Measurements from ENCODE around the gene KIF26A.

DNA sequence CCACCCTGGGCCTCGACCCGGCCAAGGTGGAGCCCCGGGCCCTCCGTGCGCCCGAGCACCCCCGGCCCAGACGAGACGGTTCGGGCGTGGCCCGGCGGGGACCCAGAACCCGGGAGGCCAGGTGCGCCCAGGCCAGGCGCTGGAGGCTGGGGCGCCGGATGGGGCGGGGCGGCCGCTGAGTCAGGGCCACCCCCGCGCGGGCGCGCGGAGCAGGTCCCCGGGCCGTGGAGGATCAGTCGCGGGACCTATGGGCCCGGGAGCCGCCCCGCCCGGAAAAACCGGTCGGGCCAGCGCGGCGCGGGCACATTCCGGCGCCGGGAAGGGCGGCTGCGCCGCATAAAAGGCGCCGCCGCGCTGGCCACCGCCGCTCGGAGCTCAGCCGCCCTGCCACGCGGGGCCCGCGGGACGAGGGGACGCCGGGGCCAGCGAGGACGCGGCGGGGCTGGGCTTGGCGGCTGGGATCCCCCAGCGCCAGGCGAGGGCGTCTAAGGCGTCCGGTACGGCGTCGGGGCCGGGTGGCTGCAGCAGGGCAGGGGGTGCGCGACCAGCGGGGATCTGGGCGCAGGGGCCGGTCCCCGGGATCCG lies 21.5 kb upstream of the KIF26A start:
- no peak for TF ChIP-seq POLR2A (IDR thresholded peaks at IDR 0.05; ENCODE audit: low read length)
- no peak for TF ChIP-seq GATA1 (IDR thresholded peaks at IDR 0.05; ENCODE audit: low read depth, low read length)
